ENCODE measurements around the gene BOC.

DNA sequence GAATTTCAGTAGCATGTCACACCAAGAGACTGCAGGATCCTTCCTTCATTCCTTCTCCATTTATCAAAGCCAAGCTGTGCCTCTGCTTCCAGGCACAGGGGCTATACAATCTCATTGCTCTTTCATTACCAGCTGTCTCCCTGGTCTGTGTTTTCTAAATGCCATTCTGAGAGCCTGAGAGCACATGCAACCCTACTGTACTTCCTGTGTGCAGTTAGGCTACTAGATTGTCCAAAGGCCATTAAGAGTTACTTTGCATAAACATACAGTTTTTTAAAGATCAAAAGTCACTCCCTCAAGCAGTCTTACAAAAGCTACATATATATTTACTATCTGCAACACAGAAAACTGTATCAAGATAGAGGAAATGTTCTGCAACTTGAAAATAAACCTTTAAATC, 119.8 kb downstream of the BOC start:
- TF ChIP-seq, protein P1, sequence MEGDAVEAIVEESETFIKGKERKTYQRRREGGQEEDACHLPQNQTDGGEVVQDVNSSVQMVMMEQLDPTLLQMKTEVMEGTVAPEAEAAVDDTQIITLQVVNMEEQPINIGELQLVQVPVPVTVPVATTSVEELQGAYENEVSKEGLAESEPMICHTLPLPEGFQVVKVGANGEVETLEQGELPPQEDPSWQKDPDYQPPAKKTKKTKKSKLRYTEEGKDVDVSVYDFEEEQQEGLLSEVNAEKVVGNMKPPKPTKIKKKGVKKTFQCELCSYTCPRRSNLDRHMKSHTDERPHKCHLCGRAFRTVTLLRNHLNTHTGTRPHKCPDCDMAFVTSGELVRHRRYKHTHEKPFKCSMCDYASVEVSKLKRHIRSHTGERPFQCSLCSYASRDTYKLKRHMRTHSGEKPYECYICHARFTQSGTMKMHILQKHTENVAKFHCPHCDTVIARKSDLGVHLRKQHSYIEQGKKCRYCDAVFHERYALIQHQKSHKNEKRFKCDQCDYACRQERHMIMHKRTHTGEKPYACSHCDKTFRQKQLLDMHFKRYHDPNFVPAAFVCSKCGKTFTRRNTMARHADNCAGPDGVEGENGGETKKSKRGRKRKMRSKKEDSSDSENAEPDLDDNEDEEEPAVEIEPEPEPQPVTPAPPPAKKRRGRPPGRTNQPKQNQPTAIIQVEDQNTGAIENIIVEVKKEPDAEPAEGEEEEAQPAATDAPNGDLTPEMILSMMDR (conservative IDR thresholded peaks at IDR 0.05; ENCODE audit: low read depth, low read length) = no peak
- TF ChIP-seq EZH2 (IDR thresholded peaks at IDR 0.05; ENCODE audit: borderline replicate concordance, low read depth, low read length, poor library complexity, severe bottlenecking) = no peak
